ENCODE results near the gene KRTAP19-7. TPM values are rescaled to one million over a fixed set of nuclear protein-coding genes. Genes with fewer than 3 reads are reported as not detected.

KRTAP19-7 gene
- total RNA-seq, 6 experiments from 2014 or later: not detected

- DNase-seq: no peak
- no peaks in the 10 kb centered on the region for H3K27me3 Mint-ChIP-seq (ENCODE audit: insufficient read depth)
- H3K4me3 Mint-ChIP-seq: no peak within 1 kb of the TSS
- H3K27ac Mint-ChIP-seq: no peak within 1 kb of the TSS
- TF ChIP-seq CTCF (IDR thresholded peaks at IDR 0.05): no peak
- no peaks in the 10 kb centered on the region for H3K4me1 Mint-ChIP-seq (ENCODE audit: low read depth)
- H3K9me3 Mint-ChIP-seq: peaks cover 29% of the 10 kb centered on the region
- no peaks in the 10 kb centered on the region; the same call in 1 of the 2 replicates for H3K36me3 Mint-ChIP-seq (ENCODE audit: low read depth)
Observed at GRCh38 chr21:30541764-30542163, 19.4 kb downstream of the KRTAP19-7 start, which contains the start of gene KRTAP19-6. Gene KRTAP19-6 (minus strand): TSS chr21:30541864. CDS start chr21:30541833, 31 bp downstream.

GRCh38 chr21:30518876-30519275, 42.2 kb downstream of the KRTAP19-7 start:
- H3K4me1 Mint-ChIP-seq (ENCODE audit: low read depth): no peaks in the 10 kb centered on the region
- H3K9me3 Mint-ChIP-seq: peaks cover 29% of the 10 kb centered on the region
- H3K36me3 Mint-ChIP-seq (ENCODE audit: low read depth): peaks cover 12% of the 10 kb centered on the region; the same call in 1 of the 2 replicates
- no peak overlapping the region for H3K27ac Mint-ChIP-seq
- no peaks in the 10 kb centered on the region for H3K27me3 Mint-ChIP-seq (ENCODE audit: insufficient read depth)
- no peak overlapping the region for H3K4me3 Mint-ChIP-seq
- no peak for TF ChIP-seq CTCF (IDR thresholded peaks at IDR 0.05)
- DNase-seq: no peak

GRCh38 chr21:30515681-30516080, 45.4 kb downstream of the KRTAP19-7 start:
- no peak for TF ChIP-seq CTCF (IDR thresholded peaks at IDR 0.05)
- H3K36me3 Mint-ChIP-seq (ENCODE audit: low read depth): peaks cover 12% of the 10 kb centered on the region; the same call in 1 of the 2 replicates
- peaks cover 40% of the 10 kb centered on the region for H3K9me3 Mint-ChIP-seq
- no peaks in the 10 kb centered on the region for H3K27me3 Mint-ChIP-seq (ENCODE audit: insufficient read depth)
- no peak for DNase-seq
- no peak overlapping the region for H3K4me3 Mint-ChIP-seq
- H3K4me1 Mint-ChIP-seq (ENCODE audit: low read depth): no peaks in the 10 kb centered on the region
- no peak overlapping the region for H3K27ac Mint-ChIP-seq

Other genes starting within 250 kb of the KRTAP19-7 start
- not detected for gene KRTAP26-1, start 241.0 kb downstream of the KRTAP19-7 start, total RNA-seq (2021; fragmentation: NEBNext Ultra II Directional; extraction: Animal tissue kit (Norgen Biotek cat#: 25700))
- gene KRTAP27-1, start 223.6 kb downstream of the KRTAP19-7 start, total RNA-seq (2021; fragmentation: NEBNext Ultra II Directional; extraction: Animal tissue kit (Norgen Biotek cat#: 25700)): not detected
- not detected for gene KRTAP23-1, start 212.7 kb downstream of the KRTAP19-7 start, total RNA-seq (2021; fragmentation: NEBNext Ultra II Directional; extraction: Animal tissue kit (Norgen Biotek cat#: 25700))
- not detected for gene KRTAP13-2, start 189.0 kb downstream of the KRTAP19-7 start, total RNA-seq (2021; fragmentation: NEBNext Ultra II Directional; extraction: Animal tissue kit (Norgen Biotek cat#: 25700))
- not detected for gene KRTAP13-1, start 165.3 kb downstream of the KRTAP19-7 start, total RNA-seq (2021; fragmentation: NEBNext Ultra II Directional; extraction: Animal tissue kit (Norgen Biotek cat#: 25700))
- not detected for gene KRTAP13-3, start 135.4 kb downstream of the KRTAP19-7 start, total RNA-seq (2021; fragmentation: NEBNext Ultra II Directional; extraction: Animal tissue kit (Norgen Biotek cat#: 25700))
- not detected for gene KRTAP13-4, start 131.1 kb downstream of the KRTAP19-7 start, total RNA-seq (2021; fragmentation: NEBNext Ultra II Directional; extraction: Animal tissue kit (Norgen Biotek cat#: 25700))
- gene KRTAP15-1, start 121.0 kb downstream of the KRTAP19-7 start, total RNA-seq (2021; fragmentation: NEBNext Ultra II Directional; extraction: Animal tissue kit (Norgen Biotek cat#: 25700)): not detected
- not detected for gene KRTAP19-1, start 80.9 kb downstream of the KRTAP19-7 start, total RNA-seq (2021; fragmentation: NEBNext Ultra II Directional; extraction: Animal tissue kit (Norgen Biotek cat#: 25700))
- gene KRTAP19-2, start 73.9 kb downstream of the KRTAP19-7 start, total RNA-seq (2021; fragmentation: NEBNext Ultra II Directional; extraction: Animal tissue kit (Norgen Biotek cat#: 25700)): not detected
- gene KRTAP19-3, start 69.3 kb downstream of the KRTAP19-7 start, total RNA-seq (2021; fragmentation: NEBNext Ultra II Directional; extraction: Animal tissue kit (Norgen Biotek cat#: 25700)): not detected
- not detected for gene KRTAP19-4, start 64.1 kb downstream of the KRTAP19-7 start, total RNA-seq (2021; fragmentation: NEBNext Ultra II Directional; extraction: Animal tissue kit (Norgen Biotek cat#: 25700))
- gene KRTAP19-5, start 59.2 kb downstream of the KRTAP19-7 start, total RNA-seq (2021; fragmentation: NEBNext Ultra II Directional; extraction: Animal tissue kit (Norgen Biotek cat#: 25700)): not detected
- gene KRTAP19-6, start 19.4 kb downstream of the KRTAP19-7 start, total RNA-seq (2021; fragmentation: NEBNext Ultra II Directional; extraction: Animal tissue kit (Norgen Biotek cat#: 25700)): not detected
- gene KRTAP22-2, start 29.1 kb upstream of the KRTAP19-7 start, total RNA-seq (2021; fragmentation: NEBNext Ultra II Directional; extraction: Animal tissue kit (Norgen Biotek cat#: 25700)): not detected
- not detected for gene KRTAP6-3, start 31.1 kb upstream of the KRTAP19-7 start, total RNA-seq (2021; fragmentation: NEBNext Ultra II Directional; extraction: Animal tissue kit (Norgen Biotek cat#: 25700))
- not detected for gene KRTAP6-2, start 37.6 kb upstream of the KRTAP19-7 start, total RNA-seq (2021; fragmentation: NEBNext Ultra II Directional; extraction: Animal tissue kit (Norgen Biotek cat#: 25700))
- not detected for gene KRTAP22-1, start 39.8 kb upstream of the KRTAP19-7 start, total RNA-seq (2021; fragmentation: NEBNext Ultra II Directional; extraction: Animal tissue kit (Norgen Biotek cat#: 25700))
- gene KRTAP6-1, start 52.6 kb upstream of the KRTAP19-7 start, total RNA-seq (2021; fragmentation: NEBNext Ultra II Directional; extraction: Animal tissue kit (Norgen Biotek cat#: 25700)): not detected
- gene KRTAP20-1, start 55.1 kb upstream of the KRTAP19-7 start, total RNA-seq (2021; fragmentation: NEBNext Ultra II Directional; extraction: Animal tissue kit (Norgen Biotek cat#: 25700)): not detected
- gene KRTAP20-4, start 59.3 kb upstream of the KRTAP19-7 start, total RNA-seq (2021; fragmentation: NEBNext Ultra II Directional; extraction: Animal tissue kit (Norgen Biotek cat#: 25700)): not detected
- not detected for gene KRTAP20-2, start 73.9 kb upstream of the KRTAP19-7 start, total RNA-seq (2021; fragmentation: NEBNext Ultra II Directional; extraction: Animal tissue kit (Norgen Biotek cat#: 25700))
- not detected for gene KRTAP20-3, start 81.5 kb upstream of the KRTAP19-7 start, total RNA-seq (2021; fragmentation: NEBNext Ultra II Directional; extraction: Animal tissue kit (Norgen Biotek cat#: 25700))
- gene KRTAP21-3, start 157.5 kb upstream of the KRTAP19-7 start, total RNA-seq (2021; fragmentation: NEBNext Ultra II Directional; extraction: Animal tissue kit (Norgen Biotek cat#: 25700)): not detected
- gene KRTAP21-2, start 185.9 kb upstream of the KRTAP19-7 start, total RNA-seq (2021; fragmentation: NEBNext Ultra II Directional; extraction: Animal tissue kit (Norgen Biotek cat#: 25700)): not detected
- not detected for gene KRTAP21-1, start 194.1 kb upstream of the KRTAP19-7 start, total RNA-seq (2021; fragmentation: NEBNext Ultra II Directional; extraction: Animal tissue kit (Norgen Biotek cat#: 25700))